WERI-Rb-1 (cell line): Measurements from ENCODE around the gene RNU6-7.

Experiments
- DNase-seq: peaks from one replicate; pipeline ENCODE4 v3.0.0-alpha.2; 2020
- H3K27ac ChIP-seq: fragments of 250-450 bp; sonication (Bioruptor Pico); 2 replicates; pipeline ENCODE4 v1.5.1; 2020; ENCODE audit warnings: mild to moderate bottlenecking, moderate library complexity
- H3K27me3 ChIP-seq: fragments of 250-450 bp; sonication (Bioruptor Pico); 2 replicates; pipeline ENCODE4 v1.5.1; 2021; ENCODE audit warnings: mild to moderate bottlenecking, low read depth, moderate library complexity; ENCODE audit not compliant: insufficient read depth, severe bottlenecking
- H3K36me3 ChIP-seq: fragments of 250-450 bp; sonication (Bioruptor Pico); 2 replicates; pipeline ENCODE4 v1.5.1; 2020; ENCODE audit warnings: mild to moderate bottlenecking, moderate library complexity
- H3K4me3 ChIP-seq: 2 replicates; pipeline ENCODE4 v1.5.1; 2011; ENCODE audit warnings: low read depth, mild to moderate bottlenecking, control low read depth, low read length
- H3K9me3 ChIP-seq: fragments of 250-450 bp; sonication (Bioruptor Pico); 2 replicates; pipeline ENCODE4 v1.5.1; 2021; ENCODE audit warnings: mild to moderate bottlenecking, moderate library complexity; ENCODE audit not compliant: severe bottlenecking
- CTCF ChIP-seq: IDR thresholded peaks from 2 replicates; pipeline ENCODE4 v1.5.1; 2011; ENCODE audit warnings: low read depth, mild to moderate bottlenecking, control low read depth, inconsistent platforms, low read length

The RNU6-7 gene

GRCh38 chr14:32201193-32201815 lies 541 bp upstream of the RNU6-7 start:
- Histone ChIP-seq H3K9me3 (no peaks in the 10 kb centered on the region), H3K27ac (peak overlapping the region; percentile 98), H3K4me3 (peak overlapping the region; percentile 92), H3K36me3 (no peaks in the 10 kb centered on the region), H3K27me3 (no peaks in the 10 kb centered on the region)
- DNase-seq: peak; percentile 96
- TF ChIP-seq CTCF: no peak

- no peaks in the 10 kb centered on the region for H3K9me3 ChIP-seq
- DNase-seq: no peak
- peak overlapping the region; percentile 98 for H3K27ac ChIP-seq
- no peaks in the 10 kb centered on the region for H3K27me3 ChIP-seq
- TF ChIP-seq CTCF: no peak
- H3K36me3 ChIP-seq: no peaks in the 10 kb centered on the region
- peak overlapping the region; percentile 92 for H3K4me3 ChIP-seq
These were observed 699 bp downstream of the RNU6-7 start for GRCh38 chr14:32202491-32202997.

- no peaks in the 10 kb centered on the region for H3K27me3 ChIP-seq
- H3K27ac ChIP-seq: peak within 1 kb of the TSS; percentile 98
- peak; percentile 90 for DNase-seq
- no peaks in the 10 kb centered on the region for H3K9me3 ChIP-seq
- no peaks in the 10 kb centered on the region for H3K36me3 ChIP-seq
- peak within 1 kb of the TSS; percentile 92 for H3K4me3 ChIP-seq
- TF ChIP-seq CTCF: no peak
These were observed 1.4 kb downstream of the RNU6-7 start, which contains the start of gene RNU6-8 for GRCh38 chr14:32202998-32203882. TSS of gene RNU6-8 (minus strand) at chr14:32203269.

- H3K4me3 ChIP-seq: peak overlapping the region; percentile 92
- H3K9me3 ChIP-seq: no peaks in the 10 kb centered on the region
- TF ChIP-seq CTCF: no peak
- no peak for DNase-seq
- H3K27me3 ChIP-seq: no peaks in the 10 kb centered on the region
- H3K36me3 ChIP-seq: no peaks in the 10 kb centered on the region
- peak overlapping the region; percentile 98 for H3K27ac ChIP-seq
These were observed 2.1 kb downstream of the RNU6-7 start for GRCh38 chr14:32203928-32204357.

GRCh38 chr14:32205554-32205953 lies 3.7 kb downstream of the RNU6-7 start:
- Histone ChIP-seq H3K36me3 (no peaks in the 10 kb centered on the region), H3K27ac (no peak overlapping the region), H3K9me3 (no peaks in the 10 kb centered on the region), H3K27me3 (no peaks in the 10 kb centered on the region), H3K4me3 (no peak overlapping the region)
- no peak for TF ChIP-seq CTCF
- no peak for DNase-seq
